A673 (cell line): Measurements from ENCODE around the gene STAMBPL1.

ENCODE experiments used
- EZH2 ChIP-seq: fragments of 200-600 bp; sonication (generic); IDR thresholded peaks from 2 replicates; pipeline ENCODE4 v1.6.1; 2017; ENCODE audit warnings: borderline replicate concordance, low read depth, mild to moderate bottlenecking, mixed read lengths, antibody characterized with exemption, low read length; ENCODE audit not compliant: poor library complexity, severe bottlenecking
- TF ChIP-seq, protein P1 (sequence below): fragments of 300-800, 200-600 bp; sonication (generic); conservative IDR thresholded peaks from 2 replicates; pipeline ENCODE4 v1.5.1; 2017; ENCODE audit warnings: low read depth, mild to moderate bottlenecking, antibody characterized with exemption, low read length, moderate library complexity, mixed read lengths

DNA sequence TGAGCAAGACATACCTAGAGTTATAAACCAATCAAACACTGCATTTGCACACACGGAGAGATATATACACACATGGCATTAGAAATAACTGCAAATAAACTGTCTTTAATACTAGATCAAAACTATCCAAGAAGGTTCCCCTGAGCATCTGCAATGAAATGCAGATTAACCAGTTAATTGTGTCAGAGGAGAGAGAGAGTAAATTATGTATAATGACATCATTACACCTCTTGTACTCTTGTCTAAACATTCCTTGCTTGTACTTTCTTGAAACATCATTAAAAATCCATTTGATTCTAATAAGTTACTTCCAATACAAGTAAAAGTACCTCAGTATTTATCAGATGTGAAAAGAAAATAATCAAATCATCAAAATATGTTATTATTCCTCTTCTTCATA, 29.3 kb upstream of the STAMBPL1 start:
- no peak for TF ChIP-seq EZH2
- TF ChIP-seq, protein P1, sequence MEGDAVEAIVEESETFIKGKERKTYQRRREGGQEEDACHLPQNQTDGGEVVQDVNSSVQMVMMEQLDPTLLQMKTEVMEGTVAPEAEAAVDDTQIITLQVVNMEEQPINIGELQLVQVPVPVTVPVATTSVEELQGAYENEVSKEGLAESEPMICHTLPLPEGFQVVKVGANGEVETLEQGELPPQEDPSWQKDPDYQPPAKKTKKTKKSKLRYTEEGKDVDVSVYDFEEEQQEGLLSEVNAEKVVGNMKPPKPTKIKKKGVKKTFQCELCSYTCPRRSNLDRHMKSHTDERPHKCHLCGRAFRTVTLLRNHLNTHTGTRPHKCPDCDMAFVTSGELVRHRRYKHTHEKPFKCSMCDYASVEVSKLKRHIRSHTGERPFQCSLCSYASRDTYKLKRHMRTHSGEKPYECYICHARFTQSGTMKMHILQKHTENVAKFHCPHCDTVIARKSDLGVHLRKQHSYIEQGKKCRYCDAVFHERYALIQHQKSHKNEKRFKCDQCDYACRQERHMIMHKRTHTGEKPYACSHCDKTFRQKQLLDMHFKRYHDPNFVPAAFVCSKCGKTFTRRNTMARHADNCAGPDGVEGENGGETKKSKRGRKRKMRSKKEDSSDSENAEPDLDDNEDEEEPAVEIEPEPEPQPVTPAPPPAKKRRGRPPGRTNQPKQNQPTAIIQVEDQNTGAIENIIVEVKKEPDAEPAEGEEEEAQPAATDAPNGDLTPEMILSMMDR = no peak
